OCI-LY7 (cell line): ENCODE measurements around the gene KIF1B. TPM values are rescaled to one million over a fixed set of nuclear protein-coding genes. Genes with fewer than 3 reads are reported as not detected.

Experiments
- BruUV-seq: library from RNA; stranded (reverse); fragments of 400-500 nt; replicated peaks from 2 replicates; lab custom pipeline; 2021; lab: Mats Ljungman, UMichigan
- CTCF ChIA-PET: fragments of 300-600 bp; sonication (Branson Sonifier 250); formaldehyde crosslinking; loops from one replicate; lab custom pipeline; 2022; ENCODE audit warnings: antibody characterized with exemption; ENCODE audit not compliant: unreplicated experiment; lab: Charles Lee
- POLR2A ChIA-PET: fragments of 300-600 bp; sonication (Branson Sonifier 250); formaldehyde crosslinking; loops from one replicate; lab custom pipeline; 2022; ENCODE audit warnings: antibody characterized with exemption; lab: Charles Lee
- DNase-seq: peaks from one replicate; pipeline ENCODE4 v3.0.0-alpha.2; 2015; ENCODE audit warnings: low spot score
- H2AFZ ChIP-seq: fragments of 200-600 bp; sonication (generic), shearing (Covaris generic); 2 replicates; pipeline ENCODE4 v1.6.1; 2014; ENCODE audit warnings: mild to moderate bottlenecking, antibody characterized with exemption, low read length, moderate library complexity
- H3K27ac ChIP-seq: fragments of 200-600 bp; sonication (generic); 2 replicates; pipeline ENCODE4 v1.5.1; 2014; ENCODE audit warnings: mixed run types, low read depth, mild to moderate bottlenecking, moderate library complexity, low read length, inconsistent platforms; ENCODE audit not compliant: poor library complexity, severe bottlenecking
- H3K36me3 ChIP-seq: fragments of 200-600 bp; sonication (generic); 2 replicates; pipeline ENCODE4 v1.6.1; 2014; ENCODE audit warnings: mild to moderate bottlenecking, antibody characterized with exemption, low read length, moderate library complexity, mixed read lengths; ENCODE audit not compliant: insufficient read depth
- H3K4me1 ChIP-seq: fragments of 200-600 bp; sonication (generic); 2 replicates; pipeline ENCODE4 v1.5.1; 2014; ENCODE audit warnings: mild to moderate bottlenecking, low read length; ENCODE audit not compliant: insufficient read depth, poor library complexity, severe bottlenecking
- H3K4me2 ChIP-seq: fragments of 200-600 bp; sonication (generic); 2 replicates; pipeline ENCODE4 v1.6.1; 2014; ENCODE audit warnings: mild to moderate bottlenecking, low read length
- H3K4me3 ChIP-seq: fragments of 200-600 bp; sonication (generic); 2 replicates; pipeline ENCODE4 v1.5.1; 2014; ENCODE audit warnings: mild to moderate bottlenecking, low read depth, low read length; ENCODE audit not compliant: poor library complexity, severe bottlenecking
- H3K79me2 ChIP-seq: fragments of 200-600 bp; sonication (generic); 2 replicates; pipeline ENCODE4 v1.6.1; 2016; ENCODE audit warnings: low read depth, mild to moderate bottlenecking, low read length, moderate library complexity, mixed read lengths; ENCODE audit not compliant: insufficient read depth
- H3K9me2 ChIP-seq: fragments of 200-600 bp; sonication (generic); 2 replicates; pipeline ENCODE4 v1.6.1; 2016; ENCODE audit warnings: mild to moderate bottlenecking, low read length, mixed read lengths; ENCODE audit not compliant: insufficient read depth
- H3K9me3 ChIP-seq: fragments of 200-600 bp; sonication (generic); 2 replicates; pipeline ENCODE4 v1.6.1; 2014; ENCODE audit warnings: mild to moderate bottlenecking, mixed run types, low read length, mixed read lengths
- H4K20me1 ChIP-seq: fragments of 200-600 bp; sonication (generic); 2 replicates; pipeline ENCODE4 v1.6.1; 2014; ENCODE audit warnings: mild to moderate bottlenecking, antibody characterized with exemption, low read length, moderate library complexity, mixed read lengths; ENCODE audit not compliant: insufficient read depth
- EZH2phosphoT487 ChIP-seq: fragments of 200-600 bp; sonication (generic); IDR thresholded peaks from 2 replicates; pipeline ENCODE4 v1.6.1; 2018; ENCODE audit warnings: low read depth, borderline replicate concordance, mild to moderate bottlenecking, mixed run types, antibody characterized with exemption, low read length, moderate library complexity, mixed read lengths
- intact Hi-C: fragments of 100-400 bp; cut with micrococcal nuclease; formaldehyde crosslinking; loops from one replicate; pipeline ENCODE4 v1.10.0; 2022; ENCODE audit not compliant: unreplicated experiment
- total RNA-seq, 2 experiments: library from RNA; depleted of rRNA in 1 of 2; stranded (reverse); fragments of >200 nt in 1 of 2; shearing (Covaris generic) in 1 of 2; gene quantifications; 2 replicates each; pipeline ENCODE4 v1.2.3, GENCODE V29; 2014 to 2022
- TF ChIP-seq, protein P1 (sequence below): fragments of 200-600 bp; sonication (generic); conservative IDR thresholded peaks from 2 replicates; pipeline ENCODE4 v1.5.1; 2014; ENCODE audit warnings: mild to moderate bottlenecking, antibody characterized with exemption, low read length, moderate library complexity, mixed read lengths

KIF1B gene
- total RNA-seq, 2 experiments from 2014 or later, result 3.8 to 4.8 TPM

DNA sequence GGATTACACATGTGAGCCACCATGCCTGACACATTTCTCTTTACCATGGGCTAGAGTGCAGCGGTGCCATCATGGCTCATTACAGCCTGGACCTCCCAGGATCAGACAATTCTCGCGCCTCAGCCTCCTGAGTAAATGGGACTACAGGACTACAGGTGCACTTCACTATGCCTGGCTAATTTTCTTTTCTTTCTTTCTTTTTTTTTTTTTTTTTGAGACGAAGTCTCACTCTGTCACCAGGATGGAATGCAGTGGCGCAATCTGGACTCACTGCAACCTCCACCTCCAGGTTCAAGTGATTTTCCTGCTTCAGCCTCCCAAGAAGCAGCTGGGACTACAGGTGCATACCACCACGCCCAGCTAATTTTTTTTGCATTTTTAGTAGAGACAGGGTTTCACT lies 14.8 kb upstream of the KIF1B start:
- ChIA-PET POLR2A (interaction anchor here (0.6 kb wide), 1 partner anchor 889 kb away, joined by 3 read pairs; no protein-coding TSS in a partner anchor), CTCF (no interaction called here)
- Histone ChIP-seq H3K27ac (no peak overlapping the region), H3K36me3 (no peaks in the 10 kb centered on the region), H2AFZ (no peak overlapping the region), H3K4me2 (no peak overlapping the region), H3K79me2 (no peaks in the 10 kb centered on the region), H3K4me3 (no peak overlapping the region), H3K4me1 (no peaks in the 10 kb centered on the region), H4K20me1 (no peaks in the 10 kb centered on the region), H3K9me2 (no peaks in the 10 kb centered on the region), H3K9me3 (no peaks in the 10 kb centered on the region)
- intact Hi-C loops, result no loop called here
- BruUV-seq, result no TSS peak
- no peak for TF ChIP-seq EZH2phosphoT487
- TF ChIP-seq, protein P1, sequence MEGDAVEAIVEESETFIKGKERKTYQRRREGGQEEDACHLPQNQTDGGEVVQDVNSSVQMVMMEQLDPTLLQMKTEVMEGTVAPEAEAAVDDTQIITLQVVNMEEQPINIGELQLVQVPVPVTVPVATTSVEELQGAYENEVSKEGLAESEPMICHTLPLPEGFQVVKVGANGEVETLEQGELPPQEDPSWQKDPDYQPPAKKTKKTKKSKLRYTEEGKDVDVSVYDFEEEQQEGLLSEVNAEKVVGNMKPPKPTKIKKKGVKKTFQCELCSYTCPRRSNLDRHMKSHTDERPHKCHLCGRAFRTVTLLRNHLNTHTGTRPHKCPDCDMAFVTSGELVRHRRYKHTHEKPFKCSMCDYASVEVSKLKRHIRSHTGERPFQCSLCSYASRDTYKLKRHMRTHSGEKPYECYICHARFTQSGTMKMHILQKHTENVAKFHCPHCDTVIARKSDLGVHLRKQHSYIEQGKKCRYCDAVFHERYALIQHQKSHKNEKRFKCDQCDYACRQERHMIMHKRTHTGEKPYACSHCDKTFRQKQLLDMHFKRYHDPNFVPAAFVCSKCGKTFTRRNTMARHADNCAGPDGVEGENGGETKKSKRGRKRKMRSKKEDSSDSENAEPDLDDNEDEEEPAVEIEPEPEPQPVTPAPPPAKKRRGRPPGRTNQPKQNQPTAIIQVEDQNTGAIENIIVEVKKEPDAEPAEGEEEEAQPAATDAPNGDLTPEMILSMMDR, result no peak
- DNase-seq, result no peak

DNA sequence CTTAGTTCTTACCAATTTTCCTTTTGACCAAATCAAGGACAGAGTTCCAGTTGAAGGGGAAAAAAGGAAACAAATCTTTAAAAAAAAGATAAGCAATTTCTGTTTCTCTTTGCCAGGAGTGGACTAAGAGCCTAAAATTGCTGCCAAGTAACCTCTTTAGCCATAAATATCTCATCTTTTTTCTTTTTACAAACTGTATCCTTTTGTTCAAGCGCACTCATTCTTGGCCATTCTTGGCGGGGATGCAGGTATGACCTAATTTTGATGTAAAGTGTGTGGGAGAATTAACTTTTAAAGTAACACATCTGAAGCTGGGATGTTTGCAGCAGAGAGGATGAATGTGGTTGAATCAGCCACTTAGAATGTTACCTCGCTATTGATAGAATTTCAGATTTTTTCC lies 13.4 kb upstream of the KIF1B start:
- no peak overlapping the region for H3K4me3 ChIP-seq
- no peak overlapping the region for H2AFZ ChIP-seq
- no TSS peak for BruUV-seq
- no peak for DNase-seq
- CTCF ChIA-PET, result no interaction called here
- H3K4me1 ChIP-seq, result no peaks in the 10 kb centered on the region
- TF ChIP-seq, protein P1, result no peak
- TF ChIP-seq EZH2phosphoT487, result no peak
- no peak overlapping the region for H3K4me2 ChIP-seq
- no peaks in the 10 kb centered on the region for H4K20me1 ChIP-seq
- intact Hi-C loops, result no loop called here
- no peak overlapping the region for H3K27ac ChIP-seq
- H3K36me3 ChIP-seq, result no peaks in the 10 kb centered on the region
- no peaks in the 10 kb centered on the region for H3K79me2 ChIP-seq
- no peaks in the 10 kb centered on the region for H3K9me3 ChIP-seq
- no peaks in the 10 kb centered on the region for H3K9me2 ChIP-seq
- POLR2A ChIA-PET, result interaction anchor here (0.6 to 0.7 kb wide), 2 partner anchors 43 to 138 kb away, joined by 3 to 7 read pairs; no protein-coding TSS in a partner anchor

DNA sequence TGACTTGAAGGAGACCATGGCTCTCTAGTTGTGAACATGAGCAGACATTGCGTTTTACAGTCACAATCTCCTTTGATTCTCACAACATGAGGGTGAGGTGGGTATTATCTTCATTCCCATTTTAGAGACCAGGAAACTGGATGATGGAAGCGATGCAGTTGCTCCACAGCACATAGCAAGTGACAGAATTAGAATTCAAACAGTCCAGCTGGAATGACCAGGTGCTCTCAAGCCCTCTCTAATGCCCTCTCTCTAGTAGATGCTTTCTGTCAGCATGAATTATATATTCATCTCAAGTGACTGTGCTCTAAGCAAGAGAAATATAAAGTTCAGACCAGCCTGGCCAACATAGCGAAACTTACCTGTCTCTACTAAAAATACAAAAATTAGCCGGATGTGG lies 9.8 kb upstream of the KIF1B start:
- Histone ChIP-seq H3K27ac (no peak overlapping the region), H3K79me2 (no peaks in the 10 kb centered on the region), H3K36me3 (no peaks in the 10 kb centered on the region), H3K4me3 (no peak overlapping the region), H3K9me2 (no peaks in the 10 kb centered on the region), H3K4me2 (no peak overlapping the region), H3K4me1 (no peaks in the 10 kb centered on the region), H2AFZ (no peak overlapping the region), H3K9me3 (no peaks in the 10 kb centered on the region), H4K20me1 (no peaks in the 10 kb centered on the region)
- ChIA-PET CTCF (interaction anchor here (1.1 kb wide), 1 partner anchor 306 kb away, joined by 5 read pairs; no protein-coding TSS in a partner anchor), POLR2A (interaction anchor here (0.6 kb wide), 1 partner anchor 220 kb away, joined by 3 read pairs; no protein-coding TSS in a partner anchor)
- TF ChIP-seq EZH2phosphoT487, result no peak
- TF ChIP-seq, protein P1, result no peak
- DNase-seq, result no peak
- intact Hi-C loops, result no loop called here
- no TSS peak for BruUV-seq
